NOMO-1 (cell line): ENCODE results near the gene CDC42BPB.
A peak's percentile ranks its signal among the peaks of the same experiment; 100 is the strongest.

Source experiments
- DNase-seq, 2 experiments: peaks; one replicate each; lab custom pipeline; 2025; ENCODE audit not compliant: unreplicated experiment in 2 of 2; lab: John Stamatoyannopoulos, UW

The CDC42BPB gene

DNA sequence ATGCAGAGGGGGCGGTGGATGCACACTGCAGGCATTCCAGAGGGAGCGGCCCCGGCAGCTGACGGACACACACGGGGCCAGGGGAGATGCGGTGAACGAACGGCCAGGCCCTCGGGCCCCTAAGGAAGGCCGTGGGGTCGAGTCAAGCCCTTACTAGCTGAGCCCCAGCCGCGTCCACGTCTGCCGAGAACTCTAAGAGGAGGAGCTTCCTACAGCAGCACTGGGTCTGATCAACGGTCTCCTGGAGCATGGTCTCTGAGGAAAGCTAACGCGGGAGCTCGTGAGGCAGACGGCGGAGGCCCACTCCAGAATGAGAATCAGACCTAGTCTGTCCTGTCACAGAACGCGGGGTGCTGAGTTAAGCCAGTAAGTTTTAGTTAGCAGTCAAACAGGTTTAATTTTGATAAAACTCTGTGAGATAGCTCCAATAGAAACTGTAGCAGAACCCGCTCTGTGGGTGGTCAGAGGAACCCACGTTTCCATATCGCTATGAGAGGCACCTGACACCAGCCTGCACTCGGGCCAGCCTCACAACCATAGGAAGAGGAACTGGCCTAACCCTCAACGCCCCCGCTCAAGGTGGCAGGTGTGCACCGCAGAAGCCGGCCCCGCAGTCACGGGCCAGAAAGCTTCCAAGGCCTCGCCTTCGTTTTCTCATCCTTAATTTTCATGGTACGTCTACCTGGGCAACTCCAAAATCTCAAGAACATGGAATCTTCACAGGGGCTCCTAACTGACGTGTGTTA is 55.5 kb downstream of the CDC42BPB start:
- no peak for DNase-seq

DNA sequence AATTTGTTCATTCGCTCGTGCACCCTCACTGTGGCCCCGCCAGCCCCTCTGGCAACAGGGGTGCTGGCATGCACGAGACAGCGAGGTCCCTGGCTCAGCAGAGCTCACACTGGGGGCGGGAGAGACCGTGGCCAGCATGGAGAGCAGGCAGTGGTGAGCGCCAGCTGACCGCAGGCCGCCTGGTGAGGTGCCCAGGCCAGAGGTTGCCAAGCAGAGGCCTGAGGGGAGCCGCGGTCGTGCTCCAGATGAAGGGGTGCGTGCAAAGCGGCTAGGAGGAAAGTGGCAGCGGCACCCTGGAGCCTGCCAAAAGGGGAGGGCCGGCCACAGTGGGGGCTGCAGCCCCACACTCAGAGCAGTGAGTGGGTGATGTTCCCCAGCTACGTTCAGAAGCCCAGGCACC is 56.1 kb downstream of the CDC42BPB start:
- DNase-seq = no peak

DNA sequence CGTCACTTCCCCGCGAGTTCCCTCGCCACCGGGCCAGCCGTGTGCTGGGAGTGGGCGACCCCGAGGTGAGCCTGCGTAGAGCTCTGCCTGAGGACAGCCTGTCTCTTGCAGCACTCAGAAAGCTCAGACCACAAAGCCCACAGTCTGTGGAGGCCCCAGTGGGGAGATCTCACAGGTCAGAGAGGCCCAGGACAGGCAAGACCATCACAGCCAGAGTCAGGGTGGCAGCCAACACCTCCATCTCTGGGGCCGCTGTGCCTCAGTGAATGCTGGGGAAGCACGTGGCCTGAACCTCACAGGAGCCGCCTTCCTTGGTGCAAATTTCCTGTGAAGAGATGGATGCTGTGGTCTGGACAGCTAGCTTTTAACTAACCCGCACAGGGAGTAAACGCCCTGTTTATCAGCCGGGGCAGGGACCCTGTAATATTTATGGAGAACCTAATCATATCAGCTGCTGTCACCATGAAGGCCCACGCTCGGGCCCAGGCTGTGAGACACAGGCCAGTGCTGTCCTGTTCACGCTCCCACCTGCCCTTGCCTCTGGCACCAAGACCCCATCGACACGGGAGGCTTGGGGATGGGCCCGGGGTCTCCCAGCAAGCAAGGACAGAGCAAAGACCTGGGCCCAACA is 56.9 kb downstream of the CDC42BPB start:
- no peak for DNase-seq

DNA sequence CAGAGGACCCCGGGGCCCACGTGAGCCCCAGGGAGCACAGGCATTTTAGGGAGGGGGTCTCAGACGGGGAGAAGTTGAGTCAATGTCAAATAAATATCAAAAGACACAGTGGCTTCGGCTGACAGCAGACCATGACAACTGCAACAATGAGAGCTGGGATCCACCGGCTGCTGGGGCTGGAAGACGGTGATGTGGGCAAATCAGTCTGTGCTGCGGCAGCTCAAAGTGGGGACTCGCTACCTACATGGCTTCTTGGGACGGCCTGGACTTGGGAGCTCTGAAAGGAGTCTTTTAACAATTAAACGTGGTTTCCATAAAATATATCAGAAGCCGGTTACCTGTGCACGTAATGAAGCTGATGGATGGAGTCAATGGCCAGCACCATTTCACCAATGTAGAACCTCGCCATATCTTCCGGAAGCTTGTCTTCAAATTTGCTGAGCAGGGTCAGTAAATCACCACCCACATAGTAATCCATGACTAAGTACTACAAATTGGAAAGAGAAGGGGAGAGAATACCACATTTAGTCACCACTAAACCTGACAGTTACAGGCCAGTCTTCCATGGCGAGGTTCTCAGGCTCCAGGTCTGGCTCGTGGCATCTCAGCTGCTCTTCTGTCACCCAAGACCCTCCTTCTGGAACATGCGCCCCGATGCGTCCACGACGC is 58.0 kb downstream of the CDC42BPB start:
- no peak for DNase-seq

DNA sequence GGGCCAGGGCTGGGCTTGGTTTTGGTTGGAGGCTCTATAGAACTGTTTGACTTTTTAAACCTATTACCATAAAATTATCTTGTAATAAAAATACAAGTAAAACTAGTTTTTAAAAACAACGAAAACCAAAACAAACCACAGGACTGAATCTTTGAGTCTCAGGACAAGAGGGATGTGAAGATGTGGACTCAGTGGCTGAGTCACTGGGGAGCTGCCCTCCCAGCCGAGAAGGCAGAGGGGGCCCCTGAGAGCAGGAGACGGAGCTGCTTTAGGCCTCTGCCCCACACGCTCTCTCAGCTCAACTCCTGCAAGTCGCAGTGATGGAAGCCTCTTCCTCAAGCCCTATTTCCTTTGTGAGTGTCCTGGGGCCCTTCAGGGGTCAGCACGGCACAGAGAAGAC is 59.0 kb downstream of the CDC42BPB start:
- DNase-seq = no peak

DNA sequence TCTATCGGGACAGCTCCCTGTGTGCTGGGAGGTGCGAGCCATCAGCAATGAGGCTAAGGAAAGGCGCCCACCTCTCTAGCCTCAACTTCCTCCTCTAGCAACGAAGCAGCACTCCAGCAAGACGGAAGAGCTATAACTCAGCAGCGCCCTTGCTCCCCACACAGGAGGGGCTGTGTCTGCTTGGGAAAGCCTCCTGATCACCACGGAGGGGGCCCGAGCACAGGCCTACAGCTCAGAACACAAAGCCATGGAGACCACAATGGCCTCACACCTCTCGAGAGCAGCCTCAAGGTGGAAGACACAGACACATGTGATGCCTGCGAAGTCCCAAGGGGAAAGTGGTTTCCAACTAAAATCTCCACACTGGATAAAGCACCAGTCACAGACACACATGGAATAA is 60.4 kb downstream of the CDC42BPB start:
- DNase-seq = no peak

DNA sequence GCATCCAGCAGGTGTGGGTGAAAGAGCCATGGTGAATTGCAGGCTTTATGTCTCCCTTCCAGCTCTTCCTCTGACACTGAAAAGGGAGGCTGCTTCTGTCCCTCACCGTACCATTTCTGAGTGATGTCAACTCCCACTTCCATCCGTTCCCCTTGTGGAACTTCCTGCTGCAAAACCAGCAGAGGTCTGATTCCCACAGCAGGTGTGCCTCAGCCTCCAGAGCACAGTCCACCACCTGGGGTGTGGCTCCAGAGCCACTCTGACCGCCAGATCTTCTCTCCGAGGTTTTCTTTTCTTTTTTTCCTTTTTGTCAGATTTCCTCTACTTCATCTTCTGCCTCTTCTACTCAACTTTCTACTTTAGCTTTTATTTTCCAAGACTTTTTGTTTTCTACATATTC is 62.7 kb downstream of the CDC42BPB start:
- no peak for DNase-seq

DNA sequence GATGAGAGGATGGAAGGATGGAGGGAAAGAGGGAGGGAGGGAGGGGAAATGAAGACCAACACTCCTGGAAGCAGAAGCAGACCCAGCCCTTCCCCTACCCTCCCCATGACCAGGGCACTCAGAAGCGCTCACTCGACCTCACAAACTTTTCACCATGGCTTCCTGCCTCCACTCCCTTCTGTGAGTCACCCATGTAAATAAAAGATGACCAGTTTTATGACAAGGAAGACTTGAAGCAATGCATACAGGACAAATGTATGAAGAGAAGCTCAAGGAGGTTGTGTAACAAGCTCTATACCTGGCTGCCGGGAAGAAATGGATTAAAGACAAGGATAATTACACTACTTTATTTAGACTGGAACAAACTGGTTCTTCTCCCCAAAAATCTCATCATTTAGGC is 63.8 kb downstream of the CDC42BPB start:
- DNase-seq = no peak

DNA sequence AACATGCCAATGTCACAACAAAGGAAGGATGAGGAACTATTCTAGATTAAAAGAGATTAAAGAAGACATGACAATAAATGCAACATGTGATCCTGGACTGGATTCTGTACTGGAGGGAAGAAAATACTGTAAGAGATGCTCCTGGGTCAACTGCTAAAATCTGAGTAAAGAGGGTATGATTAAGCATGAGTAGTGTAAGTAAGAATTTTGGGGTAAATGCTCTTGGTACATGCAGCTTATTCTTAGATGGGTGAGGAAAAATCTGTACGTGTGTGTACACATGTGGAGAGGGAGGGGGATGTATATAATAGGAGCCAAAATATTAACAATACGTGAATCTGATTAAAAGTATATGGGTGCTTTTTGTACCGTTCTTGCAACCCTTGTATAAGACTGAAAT is 66.0 kb downstream of the CDC42BPB start:
- DNase-seq = no peak

DNA sequence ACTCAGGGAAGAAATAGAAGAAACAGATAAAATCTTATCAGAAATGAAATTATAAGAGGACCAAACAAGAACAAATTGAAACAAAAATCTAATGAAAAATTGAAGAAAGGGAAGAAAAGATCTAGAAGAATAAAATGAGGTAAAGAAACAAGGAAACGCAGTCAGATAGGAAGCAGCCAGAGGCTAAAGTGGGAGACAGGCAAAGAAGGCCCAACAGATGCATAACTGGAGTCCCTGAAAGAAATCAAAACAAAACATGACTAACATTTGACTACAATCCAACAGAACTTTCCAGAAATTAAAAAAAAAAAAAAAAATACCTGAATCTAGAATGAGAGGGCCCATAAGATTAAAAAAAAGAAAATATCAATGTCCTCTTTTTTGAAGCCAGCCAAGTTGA is 69.3 kb downstream of the CDC42BPB start:
- DNase-seq = no peak

DNA sequence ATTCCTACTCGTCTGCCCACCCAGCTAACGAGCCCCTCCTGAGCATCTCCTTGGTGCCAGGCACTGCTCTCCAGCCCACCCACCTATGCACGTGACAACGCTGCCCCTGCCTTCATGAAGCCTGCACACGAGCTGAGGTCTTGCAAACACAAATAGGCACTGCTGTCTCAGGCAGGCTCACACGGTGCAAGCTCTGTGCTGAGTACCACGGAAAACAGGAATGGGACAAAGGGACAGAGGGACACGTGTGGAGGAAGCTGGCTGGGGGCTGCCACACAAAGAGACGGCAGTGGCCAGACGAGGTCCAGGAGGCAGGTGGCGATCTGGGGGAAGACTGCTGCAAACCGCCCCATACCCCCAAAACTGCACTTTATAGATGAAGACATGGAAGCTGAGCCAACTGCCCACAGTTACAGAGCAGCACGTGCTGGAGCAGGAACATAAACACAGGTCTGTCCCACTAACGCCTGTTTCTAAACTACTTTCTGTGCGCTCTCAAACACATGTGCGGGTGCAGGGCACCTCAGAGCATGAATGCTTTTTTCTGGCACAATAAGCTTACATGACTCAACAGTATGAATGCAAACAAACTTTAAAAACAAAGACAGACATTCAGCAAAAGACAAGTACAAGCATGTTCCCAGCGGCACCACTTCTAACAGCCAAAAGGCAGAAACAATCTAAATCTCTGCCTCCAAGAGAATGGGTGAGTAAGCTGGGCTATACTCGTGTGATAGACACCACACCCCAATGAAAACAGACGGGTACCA is 70.4 kb downstream of the CDC42BPB start:
- DNase-seq = no peak

DNA sequence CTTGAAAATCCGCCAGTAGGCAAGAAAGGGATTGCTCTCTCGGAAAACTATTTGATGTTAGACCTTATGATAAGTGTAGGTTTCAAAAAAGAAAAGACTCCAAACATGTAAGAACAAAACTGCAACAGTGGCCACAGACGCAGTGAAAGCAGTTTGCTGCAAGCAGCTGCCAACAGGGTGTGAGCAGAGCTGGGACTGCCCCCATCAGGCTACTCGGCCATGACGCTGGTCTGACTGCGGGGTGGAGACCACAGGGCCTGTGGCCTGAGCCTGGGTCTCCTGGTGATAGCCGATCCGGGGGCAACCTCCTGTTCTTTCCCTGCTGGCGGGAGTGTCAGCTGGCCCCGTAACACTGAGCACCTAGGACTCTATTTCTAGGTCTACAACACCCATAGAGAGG is 71.7 kb downstream of the CDC42BPB start:
- no peak for DNase-seq

DNA sequence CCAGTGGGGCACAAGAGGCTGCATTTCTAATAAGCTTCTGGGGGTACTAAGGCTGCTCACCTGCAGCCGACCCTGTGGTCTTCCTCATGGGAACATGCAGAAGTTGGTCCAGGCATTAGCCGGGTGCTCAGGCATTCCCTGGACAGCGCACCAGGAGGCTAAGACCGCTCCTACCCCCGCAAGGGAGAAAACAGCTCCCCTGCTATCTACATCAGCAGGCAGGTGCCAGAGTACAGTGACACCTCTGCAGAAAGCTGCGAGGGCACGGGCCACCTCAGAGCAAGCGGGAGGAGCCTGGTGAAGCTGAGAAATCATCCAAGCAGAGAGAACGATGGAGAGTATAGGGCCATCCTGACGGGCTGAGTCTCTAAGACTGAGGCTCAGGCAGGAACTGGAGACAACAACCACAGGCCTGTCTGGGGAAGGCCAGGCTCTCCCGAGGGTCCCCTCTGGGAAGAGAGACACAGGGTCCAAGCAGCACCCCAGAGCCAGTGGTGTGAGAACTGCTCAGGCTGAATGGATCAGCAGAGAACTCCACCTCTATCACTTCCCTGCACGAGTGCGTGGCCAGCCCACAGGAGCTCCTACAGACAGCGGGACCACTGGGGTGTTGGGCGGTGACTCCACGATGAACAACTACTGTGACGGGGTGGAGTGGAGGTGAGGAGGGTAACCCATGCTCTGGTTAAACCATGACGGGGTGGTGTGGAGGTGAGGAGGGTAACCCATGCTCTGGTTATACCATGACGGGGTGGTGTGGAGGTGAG is 72.8 kb downstream of the CDC42BPB start:
- no peak for DNase-seq

DNA sequence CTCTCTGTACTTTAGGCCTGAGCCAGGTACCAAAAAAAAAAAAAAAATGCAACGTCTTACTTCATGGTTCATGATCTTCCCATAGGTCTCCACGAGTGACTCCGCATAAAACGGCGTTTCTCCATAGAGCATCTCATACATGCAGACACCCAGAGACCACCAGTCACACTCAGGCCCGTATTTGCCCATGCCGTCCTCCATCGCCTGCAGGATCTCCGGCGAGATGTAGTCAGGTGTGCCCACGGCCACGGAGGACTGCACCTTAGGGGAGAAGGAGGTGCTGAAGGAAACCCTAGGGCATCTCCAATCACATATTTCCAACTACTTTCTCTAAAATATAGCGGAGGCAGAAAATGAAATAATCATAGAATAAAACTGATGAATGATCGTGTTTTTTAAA is 73.9 kb downstream of the CDC42BPB start:
- no peak for DNase-seq

DNA sequence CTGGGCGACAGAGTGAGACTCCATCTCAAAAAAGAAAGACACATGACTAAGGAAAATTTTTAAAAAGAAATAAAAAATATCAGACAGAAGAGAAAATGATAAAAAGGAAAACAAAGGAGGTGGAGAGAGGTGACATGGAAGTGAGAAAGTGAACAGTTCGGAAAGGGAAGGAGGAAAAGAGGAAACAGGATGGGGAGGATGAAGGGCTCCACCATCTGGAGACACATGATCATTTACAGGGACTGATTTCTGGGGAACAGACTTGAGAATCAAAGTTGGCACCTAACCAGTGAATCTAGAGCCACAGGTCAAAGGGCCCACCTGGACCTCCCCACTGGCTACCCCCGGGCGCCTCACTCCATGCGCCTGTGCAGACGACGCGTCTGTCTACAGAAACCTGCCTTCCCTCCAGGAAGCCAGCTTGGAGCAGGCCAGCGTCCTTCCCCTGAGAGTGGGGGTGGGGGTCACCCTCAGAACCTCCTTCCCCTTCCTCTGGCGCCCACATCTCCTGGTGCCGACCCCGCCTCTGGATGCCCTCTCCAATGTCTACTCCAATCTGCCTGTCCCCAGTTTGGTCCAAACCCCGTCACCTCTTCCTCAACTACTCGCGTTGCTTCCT is 74.4 kb downstream of the CDC42BPB start:
- no peak for DNase-seq

DNA sequence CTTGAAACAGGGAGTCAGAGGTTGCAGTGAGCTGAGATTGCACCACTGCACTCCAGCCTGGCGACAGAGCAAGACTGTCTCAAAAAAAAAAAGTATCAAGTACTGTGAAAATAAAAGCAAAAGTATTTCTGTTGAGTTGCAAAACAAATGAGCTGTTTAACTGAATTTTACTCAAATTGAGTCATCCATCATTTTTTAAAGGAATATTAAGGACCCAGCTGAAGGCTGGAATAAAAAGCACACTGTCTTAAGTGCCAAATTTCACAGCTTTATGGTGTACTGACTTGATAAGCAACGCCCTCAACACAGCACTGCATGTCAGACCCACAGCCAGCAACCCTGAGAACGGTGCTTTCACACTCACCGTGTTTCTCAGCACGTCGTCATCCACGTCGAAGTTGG is 76.9 kb downstream of the CDC42BPB start:
- DNase-seq = peak in 1 of 2 experiments; percentile 0

DNA sequence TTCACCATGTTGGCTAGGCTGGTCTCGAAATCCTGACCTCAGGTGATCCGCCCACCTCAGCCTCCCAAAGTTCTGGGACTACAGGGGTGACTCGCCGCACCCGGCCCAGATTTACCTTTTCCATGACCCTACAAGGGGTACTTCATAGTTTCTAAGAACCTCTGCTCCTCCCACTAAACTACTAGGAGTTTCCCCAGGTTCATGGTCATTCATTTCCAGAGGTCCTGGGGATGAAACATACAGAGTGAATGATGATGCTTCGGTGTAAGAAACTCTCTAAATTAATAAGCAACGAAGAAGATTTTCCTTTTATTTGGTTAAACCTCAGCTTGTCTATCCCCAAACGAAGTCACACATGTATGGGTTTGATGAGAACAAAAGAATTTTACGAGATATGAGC is 77.9 kb downstream of the CDC42BPB start:
- DNase-seq = no peak

DNA sequence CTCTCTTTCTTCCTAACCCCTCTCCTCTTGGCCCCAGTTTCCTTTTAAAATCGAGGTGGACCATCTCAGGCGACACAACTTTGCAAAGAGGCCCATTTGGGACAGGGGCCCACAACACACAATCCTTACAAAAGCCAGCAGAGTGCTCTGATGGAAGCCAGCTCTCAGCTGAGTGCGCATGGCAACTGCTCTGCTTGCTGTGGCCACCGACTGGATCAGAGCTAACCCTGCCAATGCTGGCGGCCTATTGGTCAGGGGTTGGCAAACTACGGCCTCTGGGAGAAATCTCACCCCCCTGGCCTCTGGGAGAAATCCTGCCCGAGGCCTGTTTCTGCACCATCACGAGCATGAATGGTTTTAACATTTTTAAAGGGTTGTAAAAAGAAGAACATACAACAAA is 79.9 kb downstream of the CDC42BPB start:
- DNase-seq = no peak

DNA sequence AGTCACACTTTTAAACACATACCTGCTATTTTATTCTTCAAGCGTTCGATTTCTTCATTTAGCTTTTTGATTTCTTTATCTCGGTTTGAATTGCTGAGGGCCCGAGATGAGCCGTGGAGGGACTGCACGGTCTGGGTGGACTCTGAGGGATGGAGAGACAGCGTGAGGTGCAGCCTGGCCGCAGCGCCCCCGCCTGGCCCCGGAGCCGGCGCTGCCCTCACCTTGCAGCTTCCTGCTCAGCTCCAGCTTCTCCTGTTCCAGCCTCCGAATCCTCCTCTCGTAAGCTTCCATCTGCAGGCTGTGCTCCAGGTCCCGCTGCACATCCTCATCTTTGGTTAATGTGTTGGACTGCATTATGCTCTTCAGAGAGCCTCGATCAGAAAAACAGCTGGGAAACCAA is 81.7 kb downstream of the CDC42BPB start:
- no peak for DNase-seq

DNA sequence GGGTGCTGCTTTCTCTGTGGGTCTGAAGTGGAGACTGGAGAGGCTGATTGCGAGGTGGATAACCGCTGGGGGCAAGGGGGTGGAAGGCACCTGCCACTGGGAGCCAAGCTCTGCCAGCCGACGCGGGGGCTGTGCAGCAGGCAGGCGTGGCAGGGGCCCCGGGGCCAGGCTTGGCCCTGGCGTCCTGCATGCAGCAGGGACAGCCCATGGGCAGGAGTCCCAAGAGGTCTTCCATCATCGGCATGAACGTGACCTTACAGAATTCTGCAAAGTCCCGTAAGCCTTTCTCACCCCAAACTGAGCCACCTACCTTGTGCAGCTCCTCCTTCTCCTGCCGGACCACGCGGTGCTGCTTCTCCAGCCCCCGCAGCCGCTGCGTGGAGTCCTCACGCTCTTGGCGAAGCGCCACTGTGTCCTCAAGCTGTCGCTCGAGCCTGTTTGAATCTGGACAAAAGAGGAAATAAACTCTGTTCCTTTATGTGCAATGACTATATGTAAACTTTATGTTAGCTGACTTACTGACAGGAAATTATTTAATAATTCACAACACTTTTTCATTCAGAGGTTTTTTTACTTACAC is 83.6 kb downstream of the CDC42BPB start:
- DNase-seq = peak in 1 of 2 experiments; percentile 1
